Osteoblast (primary cell): Measurements from ENCODE around the gene REXO4. TPM values are rescaled to one million over a fixed set of nuclear protein-coding genes. Genes with fewer than 3 reads are reported as not detected.

Experiments used
- DNase-seq: peaks from one replicate; pipeline ENCODE4 v3.0.0; 2011; ENCODE audit warnings: low spot score, mixed read lengths; ENCODE audit not compliant: insufficient read length; ENCODE audit errors: missing footprints
- H2AFZ ChIP-seq: 2 replicates; pipeline ENCODE4 v1.6.0; 2011; ENCODE audit warnings: mild to moderate bottlenecking, low read length
- H3K27ac ChIP-seq: 2 replicates; pipeline ENCODE4 v1.5.1; 2011; ENCODE audit warnings: mild to moderate bottlenecking, low read depth, low read length, moderate library complexity
- H3K27me3 ChIP-seq: 2 replicates; pipeline ENCODE4 v1.6.0; 2012; ENCODE audit warnings: mild to moderate bottlenecking, control low read depth, inconsistent platforms, low read length, moderate library complexity; ENCODE audit not compliant: insufficient read depth
- H3K36me3 ChIP-seq: 2 replicates; pipeline ENCODE4 v1.5.1; 2011; ENCODE audit warnings: mild to moderate bottlenecking, low read length, control low read depth, moderate library complexity; ENCODE audit not compliant: insufficient read depth
- H3K4me1 ChIP-seq: 2 replicates; pipeline ENCODE4 v1.5.1; 2011; ENCODE audit warnings: mild to moderate bottlenecking, low read length, control low read depth, moderate library complexity; ENCODE audit not compliant: insufficient read depth
- H3K4me2 ChIP-seq: 2 replicates; pipeline ENCODE4 v1.6.0; 2011; ENCODE audit warnings: mild to moderate bottlenecking, low read length; ENCODE audit not compliant: insufficient read depth
- H3K4me3 ChIP-seq: fragments of 200-600 bp; sonication (generic); 3 replicates; pipeline ENCODE4 v1.5.1; 2012; ENCODE audit warnings: mild to moderate bottlenecking, low read length, inconsistent platforms; ENCODE audit not compliant: insufficient read depth
- H3K79me2 ChIP-seq: 2 replicates; pipeline ENCODE4 v1.6.0; 2012; ENCODE audit warnings: mild to moderate bottlenecking, low read length, control low read depth, inconsistent platforms; ENCODE audit not compliant: insufficient read depth
- H3K9me3 ChIP-seq: 2 replicates; pipeline ENCODE4 v1.5.1; 2011; ENCODE audit warnings: low read depth, low read length, control low read depth
- H4K20me1 ChIP-seq: 2 replicates; pipeline ENCODE4 v1.6.0; 2012; ENCODE audit warnings: mild to moderate bottlenecking, low read length, control low read depth; ENCODE audit not compliant: insufficient read depth
- CTCF ChIP-seq: IDR thresholded peaks from 2 replicates; pipeline ENCODE4 v1.5.1; 2011; ENCODE audit warnings: mild to moderate bottlenecking, low read depth, low read length, moderate library complexity; ENCODE audit errors: extremely low read depth
- total RNA-seq: library from RNA; depleted of rRNA; stranded (reverse); fragments of >200 nt; gene quantifications from 2 replicates; pipeline ENCODE4 v1.2.3, GENCODE V29; 2012

The REXO4 gene
- total RNA-seq, 1 donor: 11.9 TPM

- H3K27ac ChIP-seq: peak overlapping the region; percentile 81
Measured at GRCh38 chr9:133372144-133372543, 45.7 kb downstream of the REXO4 start.

GRCh38 chr9:133371261-133371711 lies 46.5 kb downstream of the REXO4 start:
- TF ChIP-seq CTCF: peak; percentile 13
- Histone ChIP-seq H2AFZ (no peak overlapping the region), H3K4me1 (peaks cover 62% of the 10 kb centered on the region), H3K79me2 (peaks cover 96% of the 10 kb centered on the region), H3K27me3 (no peaks in the 10 kb centered on the region), H3K4me2 (peak overlapping the region; percentile 76), H3K27ac (peak overlapping the region; percentile 81), H3K9me3 (no peaks in the 10 kb centered on the region), H4K20me1 (peaks cover 86% of the 10 kb centered on the region), H3K4me3 (peak overlapping the region; percentile 35), H3K36me3 (peaks cover 54% of the 10 kb centered on the region)
- DNase-seq: peak; percentile 95

More at GRCh38 chr9:133372144-133372543, 45.7 kb downstream of the REXO4 start:
- peaks cover 87% of the 10 kb centered on the region for H3K79me2 ChIP-seq
- peaks cover 77% of the 10 kb centered on the region for H4K20me1 ChIP-seq
- TF ChIP-seq CTCF: no peak
- H3K4me2 ChIP-seq: peak overlapping the region; percentile 76
- H3K36me3 ChIP-seq: peaks cover 46% of the 10 kb centered on the region
- DNase-seq: peak; percentile 74
- peak overlapping the region; percentile 35 for H3K4me3 ChIP-seq
- peaks cover 70% of the 10 kb centered on the region for H3K4me1 ChIP-seq
- H2AFZ ChIP-seq: no peak overlapping the region
- H3K9me3 ChIP-seq: no peaks in the 10 kb centered on the region
- no peaks in the 10 kb centered on the region for H3K27me3 ChIP-seq

- H3K9me3 ChIP-seq: no peaks in the 10 kb centered on the region
- H3K36me3 ChIP-seq: peaks cover 60% of the 10 kb centered on the region
- H3K4me3 ChIP-seq: no peak overlapping the region
- peak overlapping the region; percentile 76 for H3K4me2 ChIP-seq
- peaks cover 62% of the 10 kb centered on the region for H3K4me1 ChIP-seq
- peaks cover 91% of the 10 kb centered on the region for H4K20me1 ChIP-seq
- no peak overlapping the region for H2AFZ ChIP-seq
- peak; percentile 4 for DNase-seq
- H3K27me3 ChIP-seq: no peaks in the 10 kb centered on the region
- no peak for TF ChIP-seq CTCF
- peaks cover 100% of the 10 kb centered on the region for H3K79me2 ChIP-seq
- H3K27ac ChIP-seq: peak overlapping the region; percentile 81
Measured at GRCh38 chr9:133370685-133371084, 47.1 kb downstream of the REXO4 start.

- peaks cover 68% of the 10 kb centered on the region for H3K36me3 ChIP-seq
- peaks cover 96% of the 10 kb centered on the region for H4K20me1 ChIP-seq
- H3K4me2 ChIP-seq: no peak overlapping the region
- peak overlapping the region; percentile 81 for H3K27ac ChIP-seq
- no peaks in the 10 kb centered on the region for H3K27me3 ChIP-seq
- no peak overlapping the region for H2AFZ ChIP-seq
- no peak for DNase-seq
- no peak for TF ChIP-seq CTCF
- H3K4me1 ChIP-seq: peaks cover 62% of the 10 kb centered on the region
- H3K9me3 ChIP-seq: no peaks in the 10 kb centered on the region
- H3K79me2 ChIP-seq: peaks cover 100% of the 10 kb centered on the region
- H3K4me3 ChIP-seq: no peak overlapping the region
Measured at GRCh38 chr9:133369933-133370332, 47.9 kb downstream of the REXO4 start.
